Coronary artery (tissue), 2 donors: ENCODE results near the gene RAB44.

ENCODE experiments used
- DNase-seq: peaks from one replicate; pipeline ENCODE4 v3.0.0-alpha.2; 2017; ENCODE audit warnings: low spot score
- H3K27ac ChIP-seq, 2 donors: fragments of 200-600 bp; sonication (generic); one replicate each; pipeline ENCODE4 v1.5.1; 2016 to 2019
- H3K4me3 ChIP-seq: fragments of 200-600 bp; sonication (generic); 2 replicates; pipeline ENCODE4 v1.5.1; 2016; ENCODE audit warnings: mild to moderate bottlenecking, moderate library complexity
- TF ChIP-seq, protein P1 (sequence below): fragments of 200-600 bp; sonication (generic); IDR thresholded peaks from one replicate; pipeline ENCODE4 v1.5.1; 2019; ENCODE audit warnings: antibody characterized with exemption

The RAB44 gene

DNA sequence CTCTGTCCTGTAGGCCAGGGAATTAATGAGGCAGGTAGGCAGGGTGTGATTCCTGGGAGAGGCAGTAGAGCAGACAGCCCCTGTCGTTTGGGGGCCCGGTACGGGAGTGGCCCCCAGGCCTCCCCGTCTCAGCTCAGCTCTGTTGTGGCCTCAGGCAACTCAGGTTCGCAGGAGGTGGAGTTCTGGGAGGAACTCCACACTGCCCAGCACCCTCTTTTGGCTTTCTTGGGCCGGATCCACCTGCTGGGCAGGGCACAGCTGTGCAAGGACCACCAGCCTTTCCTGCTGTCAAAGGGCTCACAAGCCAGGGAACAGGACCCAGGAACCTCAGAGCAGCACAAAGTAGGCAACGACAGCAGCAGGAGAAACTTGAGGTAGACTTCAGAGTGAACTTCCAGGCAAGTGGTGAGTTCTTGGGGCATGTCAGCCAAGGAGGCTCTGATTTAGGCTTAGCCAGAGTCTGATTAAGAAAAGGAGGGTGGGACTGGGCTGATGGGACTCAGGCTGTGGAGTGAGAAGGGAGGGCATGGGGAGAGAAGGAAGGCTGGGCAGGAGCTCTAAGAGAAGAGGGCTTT, 36.9 kb downstream of the RAB44 start:
- Histone ChIP-seq H3K27ac (peak overlapping the region; percentile 88 to 89), H3K4me3 (peak overlapping the region; percentile 63)
- TF ChIP-seq, protein P1, sequence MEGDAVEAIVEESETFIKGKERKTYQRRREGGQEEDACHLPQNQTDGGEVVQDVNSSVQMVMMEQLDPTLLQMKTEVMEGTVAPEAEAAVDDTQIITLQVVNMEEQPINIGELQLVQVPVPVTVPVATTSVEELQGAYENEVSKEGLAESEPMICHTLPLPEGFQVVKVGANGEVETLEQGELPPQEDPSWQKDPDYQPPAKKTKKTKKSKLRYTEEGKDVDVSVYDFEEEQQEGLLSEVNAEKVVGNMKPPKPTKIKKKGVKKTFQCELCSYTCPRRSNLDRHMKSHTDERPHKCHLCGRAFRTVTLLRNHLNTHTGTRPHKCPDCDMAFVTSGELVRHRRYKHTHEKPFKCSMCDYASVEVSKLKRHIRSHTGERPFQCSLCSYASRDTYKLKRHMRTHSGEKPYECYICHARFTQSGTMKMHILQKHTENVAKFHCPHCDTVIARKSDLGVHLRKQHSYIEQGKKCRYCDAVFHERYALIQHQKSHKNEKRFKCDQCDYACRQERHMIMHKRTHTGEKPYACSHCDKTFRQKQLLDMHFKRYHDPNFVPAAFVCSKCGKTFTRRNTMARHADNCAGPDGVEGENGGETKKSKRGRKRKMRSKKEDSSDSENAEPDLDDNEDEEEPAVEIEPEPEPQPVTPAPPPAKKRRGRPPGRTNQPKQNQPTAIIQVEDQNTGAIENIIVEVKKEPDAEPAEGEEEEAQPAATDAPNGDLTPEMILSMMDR, result no peak
- DNase-seq, result no peak

DNA sequence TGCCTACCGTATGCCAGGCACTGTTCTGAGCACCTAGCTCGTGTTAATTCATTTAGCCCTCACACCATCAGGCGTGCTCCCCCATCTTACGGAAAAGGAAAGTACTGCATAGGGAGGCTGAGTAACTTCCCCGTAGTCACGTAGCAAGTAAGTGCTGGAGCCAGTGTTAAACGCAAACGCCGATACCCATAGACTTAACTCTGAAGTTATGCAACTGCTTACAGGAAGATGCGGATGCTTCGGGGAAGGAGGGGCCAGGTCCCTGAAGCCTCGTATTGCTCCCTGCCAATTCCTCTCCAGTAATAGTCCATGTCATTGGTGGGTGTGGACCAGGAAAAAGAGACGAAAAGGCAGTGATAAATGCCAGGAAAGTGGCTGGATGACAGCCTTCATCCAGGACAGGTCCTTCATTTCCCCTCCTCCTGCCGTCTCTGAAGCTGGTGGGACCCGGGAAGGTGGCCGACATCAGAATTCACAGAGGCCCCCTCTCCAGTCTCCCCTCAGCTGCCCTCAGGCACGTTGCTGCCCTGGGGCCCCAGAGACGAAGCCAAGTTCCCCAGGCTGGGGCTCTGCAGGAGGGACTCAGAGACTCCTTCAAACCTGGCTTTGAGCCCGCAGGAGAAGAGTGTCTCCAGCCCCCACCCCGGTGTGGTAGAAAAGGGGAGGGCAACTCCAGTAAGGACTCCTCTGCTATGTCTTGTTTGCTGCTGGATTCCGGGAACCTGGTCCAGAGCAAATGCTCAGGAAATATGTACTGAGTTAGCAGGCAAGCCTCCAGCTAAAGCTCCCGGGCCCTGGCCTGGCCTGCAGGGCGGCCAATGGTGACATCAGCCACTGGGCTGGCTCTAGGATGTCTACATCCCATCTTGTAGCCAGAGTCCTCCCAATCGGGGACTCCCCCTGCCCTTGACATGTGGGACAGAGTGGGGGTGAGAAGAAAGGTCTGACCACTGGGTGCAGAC, 37.8 kb downstream of the RAB44 start:
- Histone ChIP-seq H3K27ac (peak overlapping the region; percentile 88 to 89), H3K4me3 (peak overlapping the region; percentile 63)
- TF ChIP-seq, protein P1, result no peak
- DNase-seq, result peak; percentile 93

GRCh38 chr6:36737043-36737785, 39.6 kb downstream of the RAB44 start:
- TF ChIP-seq, protein P1, result no peak
- H3K4me3 ChIP-seq, result no peak overlapping the region
- no peak overlapping the region for H3K27ac ChIP-seq
- DNase-seq, result no peak

DNA sequence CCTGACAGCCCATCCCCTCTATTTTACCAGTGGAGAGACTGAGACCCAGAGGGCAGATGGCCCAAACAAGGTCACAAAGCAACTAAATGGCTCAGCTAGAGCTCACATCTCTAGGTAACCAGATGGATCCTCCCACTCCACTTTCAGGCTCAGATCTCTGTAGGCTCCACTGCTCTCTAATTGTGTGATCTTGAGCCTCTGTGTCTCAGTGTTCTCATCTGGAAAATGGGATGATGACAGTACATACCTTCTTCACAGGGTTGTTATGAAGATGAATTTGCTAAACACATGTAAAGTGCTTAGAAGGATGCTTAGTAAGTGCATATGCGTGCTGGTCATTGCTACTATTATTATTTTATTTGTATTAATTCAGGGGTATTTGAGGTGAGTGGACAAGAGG, 40.5 kb downstream of the RAB44 start:
- no peak overlapping the region for H3K27ac ChIP-seq
- TF ChIP-seq, protein P1, result no peak

DNA sequence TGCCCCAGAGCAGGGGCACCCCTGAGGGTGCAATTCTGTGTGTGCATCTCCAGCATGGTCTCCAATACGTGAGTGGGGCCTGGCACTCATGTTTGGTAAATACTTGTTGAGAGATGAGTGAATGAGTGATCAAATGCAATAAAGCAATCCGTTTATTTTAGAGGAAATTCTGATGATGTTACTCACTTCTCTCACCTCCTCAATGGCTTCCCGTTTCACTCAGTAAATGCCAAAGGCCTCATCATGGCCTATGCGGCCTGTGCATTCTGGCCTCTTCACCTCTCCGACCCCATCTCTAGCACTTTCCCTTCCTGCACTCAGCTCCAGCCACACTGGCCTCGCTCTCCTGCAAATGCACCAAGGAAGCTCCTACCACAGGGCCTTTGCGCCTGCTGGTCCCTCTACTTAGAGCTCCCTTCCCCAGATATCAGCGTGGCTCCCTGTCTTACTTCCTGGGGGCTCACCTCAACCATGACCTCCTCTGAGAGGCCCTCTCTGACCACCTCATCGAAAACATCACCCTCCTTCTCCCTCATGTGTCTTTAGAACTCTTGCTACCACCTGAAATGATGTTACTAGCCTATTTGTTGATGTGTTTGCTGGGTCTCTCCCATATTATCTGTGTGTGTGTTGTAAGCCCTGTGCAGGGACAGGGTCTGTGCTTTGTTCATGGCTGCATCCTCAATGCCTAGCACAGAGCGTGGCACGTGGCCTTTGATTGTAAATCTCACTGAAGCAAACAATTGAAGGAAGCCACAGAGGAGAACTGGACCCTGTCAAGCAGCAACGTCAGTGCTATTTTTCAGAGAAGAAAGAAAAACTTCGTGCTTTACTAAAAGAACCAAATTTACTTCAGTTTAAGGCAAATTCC, 42.6 kb downstream of the RAB44 start:
- Histone ChIP-seq H3K4me3 (no peak overlapping the region), H3K27ac (no peak overlapping the region)
- TF ChIP-seq, protein P1, result no peak
- DNase-seq, result no peak

More for the DNA sequence above, 40.5 kb downstream of the RAB44 start:
- no peak overlapping the region for H3K4me3 ChIP-seq
- DNase-seq, result no peak

DNA sequence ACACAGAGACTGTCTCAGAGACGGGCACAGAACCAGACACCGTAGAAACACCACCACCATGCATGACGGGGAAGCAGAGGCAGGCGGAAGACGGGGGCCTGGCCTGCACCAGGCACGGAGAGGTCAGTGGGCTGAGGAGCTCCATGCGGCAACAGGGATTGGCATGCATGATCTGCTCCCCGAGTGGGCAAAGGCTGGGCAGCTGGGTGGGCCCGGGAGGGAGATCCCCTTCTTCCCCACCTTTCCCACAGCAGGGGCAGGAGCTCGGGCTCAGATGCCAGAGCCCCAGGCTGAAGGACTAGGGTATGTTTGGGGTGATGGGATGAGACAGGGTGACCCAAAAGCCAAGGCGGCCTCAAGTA, 43.2 kb downstream of the RAB44 start:
- no peak overlapping the region for H3K27ac ChIP-seq
- no peak overlapping the region for H3K4me3 ChIP-seq
- DNase-seq, result no peak
- TF ChIP-seq, protein P1, result no peak
